Measurements from ENCODE around the gene AGBL4.

Gene AGBL4

DNA sequence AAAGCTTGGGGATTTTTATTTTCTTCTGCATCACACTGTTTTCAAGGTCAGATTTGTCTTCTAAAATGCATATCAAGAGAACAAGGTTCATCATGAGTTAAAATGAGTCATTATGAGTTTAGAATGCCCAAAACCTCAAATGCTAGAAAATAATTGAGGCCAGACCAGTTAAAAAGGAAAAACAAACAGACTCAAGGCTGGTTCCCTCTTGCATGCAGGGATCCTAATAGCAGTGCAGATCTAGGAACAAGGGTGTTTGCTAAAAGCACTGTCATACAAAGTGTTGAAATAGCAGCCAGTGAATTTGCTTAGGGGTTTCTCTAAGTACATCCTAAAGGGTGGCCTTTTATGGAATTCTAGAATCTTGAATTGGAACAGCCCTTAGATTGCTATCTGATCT, 1262.3 kb downstream of the AGBL4 start:
- no peaks in the 10 kb centered on the region; the same call in 1 of the 2 replicates for H3K9me3 ChIP-seq (ENCODE audit: control insufficient read depth, insufficient read depth, low read length)
- peaks cover 5% of the 10 kb centered on the region for H3K36me3 ChIP-seq (ENCODE audit: insufficient read depth, low read length)
- H3K9ac ChIP-seq (ENCODE audit: low read depth, low read length), result no peak overlapping the region
- peaks cover 5% of the 10 kb centered on the region; the same call in 1 of the 2 replicates for H3K4me1 ChIP-seq (ENCODE audit: insufficient read depth, low read length)

DNA sequence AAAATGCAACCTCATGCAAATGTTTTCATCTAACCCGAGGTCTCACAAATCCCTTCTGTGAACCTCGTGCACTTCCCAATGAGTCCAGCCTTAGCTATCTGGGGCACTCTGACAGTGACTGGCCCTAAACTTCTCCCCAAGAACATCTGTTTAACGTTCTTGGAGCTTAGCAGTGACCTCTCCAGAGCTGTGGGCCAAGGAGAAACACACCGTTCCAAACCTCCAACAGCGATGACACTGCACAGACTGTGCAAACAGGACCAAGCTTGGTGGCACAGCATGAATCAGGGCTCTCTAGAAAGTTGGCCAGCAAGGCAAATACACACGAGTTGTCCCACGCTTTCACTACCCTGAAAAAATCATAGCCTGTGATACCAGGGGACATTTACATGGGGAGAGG, 1262.9 kb downstream of the AGBL4 start:
- Histone ChIP-seq H3K4me1 (ENCODE audit: insufficient read depth, low read length) (peaks cover 5% of the 10 kb centered on the region; the same call in 1 of the 2 replicates), H3K9me3 (ENCODE audit: control insufficient read depth, insufficient read depth, low read length) (no peaks in the 10 kb centered on the region; the same call in 1 of the 2 replicates), H3K36me3 (ENCODE audit: insufficient read depth, low read length) (peaks cover 5% of the 10 kb centered on the region), H3K9ac (ENCODE audit: low read depth, low read length) (no peak overlapping the region)

DNA sequence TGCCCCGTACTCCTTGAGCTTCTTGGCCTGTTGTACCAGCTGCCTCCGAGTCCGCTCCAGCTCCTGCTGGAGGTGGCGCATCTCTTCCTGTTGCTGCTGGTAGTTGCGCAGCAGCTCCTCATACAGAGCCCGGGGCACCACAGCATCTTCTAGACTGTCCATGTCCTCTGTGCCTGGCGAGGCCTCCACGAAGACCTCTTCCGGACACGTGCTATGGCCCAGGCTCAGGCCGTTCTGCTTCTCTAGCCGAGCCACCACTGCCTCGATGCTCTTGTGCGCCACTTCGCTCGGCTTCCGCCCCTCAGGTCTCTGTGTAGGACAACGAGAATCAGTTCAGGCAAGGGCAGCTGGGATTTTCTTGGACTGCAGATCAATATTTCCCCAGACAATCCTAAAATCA, 1264.8 kb downstream of the AGBL4 start:
- H3K36me3 ChIP-seq (ENCODE audit: insufficient read depth, low read length), result peaks cover 5% of the 10 kb centered on the region
- peaks cover 5% of the 10 kb centered on the region; the same call in 1 of the 2 replicates for H3K4me1 ChIP-seq (ENCODE audit: insufficient read depth, low read length)
- no peak overlapping the region for H3K9ac ChIP-seq (ENCODE audit: low read depth, low read length)
- H3K9me3 ChIP-seq (ENCODE audit: control insufficient read depth, insufficient read depth, low read length), result no peaks in the 10 kb centered on the region

DNA sequence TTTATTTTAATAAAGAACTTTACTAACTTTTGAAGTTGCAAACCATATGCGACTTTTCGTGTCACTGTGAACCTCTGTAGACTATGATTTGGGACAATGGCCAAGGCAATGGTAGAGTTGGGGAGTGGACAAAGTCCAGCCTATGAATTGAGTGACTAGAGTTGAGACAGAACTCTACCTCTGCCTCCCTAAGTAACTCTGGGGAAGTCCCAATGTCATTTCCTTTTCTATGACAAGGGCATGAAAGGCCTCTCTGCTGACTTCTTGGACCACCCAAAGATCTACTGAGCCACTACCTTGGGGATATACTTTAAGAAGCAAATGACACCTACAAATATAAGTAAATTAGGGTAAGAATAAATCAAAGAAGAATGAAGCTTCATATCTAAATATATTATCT, 1266.4 kb downstream of the AGBL4 start:
- Histone ChIP-seq H3K9ac (ENCODE audit: low read depth, low read length) (no peak overlapping the region), H3K9me3 (ENCODE audit: control insufficient read depth, insufficient read depth, low read length) (no peaks in the 10 kb centered on the region), H3K36me3 (ENCODE audit: insufficient read depth, low read length) (peaks cover 5% of the 10 kb centered on the region), H3K4me1 (ENCODE audit: insufficient read depth, low read length) (peaks cover 5% of the 10 kb centered on the region; the same call in 1 of the 2 replicates)

DNA sequence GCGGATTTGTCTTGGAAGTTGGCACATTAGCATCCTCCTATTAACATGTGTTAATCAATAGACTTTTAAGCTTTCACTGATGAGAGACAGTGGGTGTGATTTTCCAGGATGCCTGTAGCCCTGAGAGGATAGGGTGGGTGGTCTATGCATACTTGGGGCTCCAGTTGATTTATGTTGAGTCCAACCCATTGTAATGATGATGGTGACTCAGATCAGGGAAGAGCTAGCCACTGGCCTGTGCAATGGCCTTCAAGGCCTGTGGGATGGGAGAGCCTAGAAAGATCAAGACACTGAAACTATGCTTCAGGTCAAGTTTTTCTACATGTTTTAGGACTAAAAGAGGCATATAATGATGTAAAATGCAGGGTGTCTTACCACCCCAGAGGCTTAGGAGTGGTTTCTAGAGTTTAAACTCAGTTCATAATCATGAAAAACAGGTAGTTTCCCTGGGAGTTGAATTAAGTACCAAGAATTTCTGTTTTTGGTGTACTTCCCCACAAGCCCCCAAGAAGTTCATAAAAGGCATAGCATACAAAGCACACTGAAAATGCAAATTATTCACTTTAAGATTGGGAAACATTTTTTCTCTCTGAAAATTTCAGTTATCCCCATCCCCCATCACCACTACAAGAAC, 1267.0 kb downstream of the AGBL4 start:
- peaks cover 5% of the 10 kb centered on the region; the same call in 1 of the 2 replicates for H3K4me1 ChIP-seq (ENCODE audit: insufficient read depth, low read length)
- H3K36me3 ChIP-seq (ENCODE audit: insufficient read depth, low read length), result peaks cover 5% of the 10 kb centered on the region

DNA sequence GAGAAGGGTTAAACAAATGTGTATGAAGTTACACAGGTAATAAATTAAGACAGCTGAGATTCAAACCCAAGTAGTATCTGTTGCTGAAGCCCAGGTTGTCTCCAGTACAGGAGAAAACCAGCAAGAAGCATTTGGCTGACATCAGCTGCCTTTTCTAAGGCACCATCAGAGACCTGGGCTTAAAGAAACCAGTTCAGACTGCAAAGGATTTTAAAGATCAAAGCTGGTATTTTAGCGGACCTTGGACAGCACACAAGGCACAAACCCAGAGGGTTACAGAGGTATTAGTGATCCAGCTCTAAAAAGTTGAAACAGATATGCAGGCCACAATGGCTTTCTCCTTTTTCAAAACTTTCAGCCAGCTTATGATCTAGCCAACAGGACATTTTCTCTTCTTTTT, 1270.5 kb downstream of the AGBL4 start:
- H3K9ac ChIP-seq (ENCODE audit: low read depth, low read length), result no peak overlapping the region
- H3K36me3 ChIP-seq (ENCODE audit: insufficient read depth, low read length), result no peaks in the 10 kb centered on the region; the same call in 1 of the 2 replicates
- H3K9me3 ChIP-seq (ENCODE audit: control insufficient read depth, insufficient read depth, low read length), result no peaks in the 10 kb centered on the region
- H3K4me1 ChIP-seq (ENCODE audit: insufficient read depth, low read length), result peaks cover 5% of the 10 kb centered on the region; the same call in 1 of the 2 replicates

More for the DNA sequence above, 1267.0 kb downstream of the AGBL4 start:
- Histone ChIP-seq H3K9ac (ENCODE audit: low read depth, low read length) (no peak overlapping the region), H3K9me3 (ENCODE audit: control insufficient read depth, insufficient read depth, low read length) (no peaks in the 10 kb centered on the region)

DNA sequence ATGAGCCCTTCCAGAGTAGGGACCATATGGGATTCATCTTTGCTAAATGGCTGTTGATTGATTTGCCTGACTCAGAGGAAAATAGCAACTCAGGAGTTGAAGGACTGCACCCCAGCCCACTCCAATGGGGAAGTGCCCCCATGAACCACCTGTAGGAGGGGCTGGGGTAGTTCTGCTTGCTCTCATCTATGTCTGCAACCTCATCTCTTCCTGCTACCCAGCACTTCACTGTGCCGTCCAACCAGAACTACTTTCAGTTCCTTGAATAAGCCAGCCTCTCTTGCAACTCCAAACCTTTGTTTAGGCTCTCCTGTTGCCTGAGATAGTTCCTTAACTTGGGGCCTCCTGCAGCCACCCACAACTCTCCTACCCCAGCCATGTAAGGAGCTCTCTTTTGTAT, 1273.6 kb downstream of the AGBL4 start:
- Histone ChIP-seq H3K9ac (ENCODE audit: low read depth, low read length) (no peak overlapping the region), H3K4me1 (ENCODE audit: insufficient read depth, low read length) (no peaks in the 10 kb centered on the region), H3K36me3 (ENCODE audit: insufficient read depth, low read length) (no peaks in the 10 kb centered on the region)

DNA sequence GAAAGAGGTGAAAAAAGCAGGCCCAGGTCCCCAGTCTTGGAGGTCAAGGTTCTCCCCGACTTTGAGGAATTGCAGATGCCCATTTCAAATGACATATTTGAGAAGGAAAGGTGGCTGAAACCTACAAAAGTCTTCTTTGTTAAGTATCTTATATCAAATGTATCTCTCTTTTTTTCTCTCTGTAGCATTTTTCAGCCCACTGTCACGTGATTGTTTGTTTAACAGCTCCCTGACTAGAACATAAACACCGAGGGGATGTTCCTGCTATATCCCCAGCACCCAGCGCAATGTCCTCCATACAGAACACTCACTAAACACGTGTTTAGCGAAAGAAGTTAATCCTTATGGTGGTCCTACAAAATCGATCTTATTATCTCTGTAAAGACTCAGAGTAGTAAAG, 1274.7 kb downstream of the AGBL4 start:
- no peaks in the 10 kb centered on the region for H3K4me1 ChIP-seq (ENCODE audit: insufficient read depth, low read length)
- H3K9ac ChIP-seq (ENCODE audit: low read depth, low read length), result no peak overlapping the region
- no peaks in the 10 kb centered on the region for H3K9me3 ChIP-seq (ENCODE audit: control insufficient read depth, insufficient read depth, low read length)
- H3K36me3 ChIP-seq (ENCODE audit: insufficient read depth, low read length), result no peaks in the 10 kb centered on the region

More for the DNA sequence above, 1273.6 kb downstream of the AGBL4 start:
- no peaks in the 10 kb centered on the region for H3K9me3 ChIP-seq (ENCODE audit: control insufficient read depth, insufficient read depth, low read length)

DNA sequence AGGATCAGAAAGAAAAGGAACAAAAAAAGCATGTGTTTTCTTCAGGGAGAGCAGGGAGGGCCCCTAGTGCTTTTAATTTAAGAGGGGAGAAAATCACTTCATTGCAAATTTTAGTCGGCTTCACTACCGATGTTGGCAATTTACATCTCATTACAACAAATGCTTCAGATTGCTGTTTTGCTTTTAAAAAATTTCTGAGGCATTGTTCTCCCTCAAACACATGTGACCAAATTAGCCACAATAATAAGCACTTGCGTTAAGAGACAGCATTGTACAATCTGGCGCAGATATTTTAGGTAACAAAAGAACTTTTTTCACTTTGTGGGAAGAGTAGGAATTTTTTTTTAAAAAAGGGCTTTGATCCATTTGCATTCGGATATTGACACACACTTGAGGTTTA, 1276.8 kb downstream of the AGBL4 start:
- Histone ChIP-seq H3K9ac (ENCODE audit: low read depth, low read length) (no peak overlapping the region), H3K9me3 (ENCODE audit: control insufficient read depth, insufficient read depth, low read length) (no peaks in the 10 kb centered on the region), H3K36me3 (ENCODE audit: insufficient read depth, low read length) (no peaks in the 10 kb centered on the region), H3K4me1 (ENCODE audit: insufficient read depth, low read length) (no peaks in the 10 kb centered on the region)

DNA sequence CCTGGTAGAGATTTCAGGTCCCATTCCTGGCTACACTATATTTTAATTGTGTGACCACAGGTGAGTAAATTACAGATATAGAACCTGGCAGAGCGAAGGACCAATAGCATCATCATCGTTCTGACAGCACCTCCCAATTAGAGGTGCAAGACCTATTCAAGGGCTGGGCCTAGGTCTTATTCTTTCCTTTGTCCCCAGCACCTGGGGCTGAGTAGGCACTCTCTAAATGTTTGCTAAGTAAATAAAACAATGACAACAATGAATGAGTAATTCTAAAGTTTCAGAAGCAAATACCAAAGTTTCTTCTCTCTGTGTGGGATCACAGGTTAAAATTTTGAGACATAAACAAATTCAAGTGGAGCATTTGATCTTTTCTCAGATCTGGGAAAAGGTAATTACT, 1279.7 kb downstream of the AGBL4 start:
- Histone ChIP-seq H3K4me1 (ENCODE audit: insufficient read depth, low read length) (no peaks in the 10 kb centered on the region), H3K9me3 (ENCODE audit: control insufficient read depth, insufficient read depth, low read length) (no peaks in the 10 kb centered on the region), H3K36me3 (ENCODE audit: insufficient read depth, low read length) (no peaks in the 10 kb centered on the region), H3K9ac (ENCODE audit: low read depth, low read length) (no peak overlapping the region)

DNA sequence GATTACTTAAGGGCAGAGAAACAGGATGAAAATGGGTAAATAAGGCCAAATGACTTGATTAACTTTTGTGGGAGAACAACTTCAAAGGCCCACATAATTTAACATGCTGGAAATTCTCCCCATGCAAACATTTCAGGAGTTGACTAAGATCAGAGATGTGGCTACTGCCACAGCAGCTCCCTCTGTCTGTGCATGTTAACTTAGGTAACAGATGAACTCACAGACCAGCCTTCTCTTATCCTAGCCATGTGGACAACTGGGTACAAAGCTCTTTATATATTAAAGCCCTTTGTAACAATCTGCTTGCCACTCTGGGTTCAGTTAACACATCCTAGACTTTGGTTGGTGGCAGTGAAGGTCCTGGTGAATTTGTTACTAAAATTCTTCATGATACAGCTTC, 1280.3 kb downstream of the AGBL4 start:
- Histone ChIP-seq H3K9me3 (ENCODE audit: control insufficient read depth, insufficient read depth, low read length) (no peaks in the 10 kb centered on the region), H3K36me3 (ENCODE audit: insufficient read depth, low read length) (no peaks in the 10 kb centered on the region), H3K9ac (ENCODE audit: low read depth, low read length) (no peak overlapping the region), H3K4me1 (ENCODE audit: insufficient read depth, low read length) (no peaks in the 10 kb centered on the region)

DNA sequence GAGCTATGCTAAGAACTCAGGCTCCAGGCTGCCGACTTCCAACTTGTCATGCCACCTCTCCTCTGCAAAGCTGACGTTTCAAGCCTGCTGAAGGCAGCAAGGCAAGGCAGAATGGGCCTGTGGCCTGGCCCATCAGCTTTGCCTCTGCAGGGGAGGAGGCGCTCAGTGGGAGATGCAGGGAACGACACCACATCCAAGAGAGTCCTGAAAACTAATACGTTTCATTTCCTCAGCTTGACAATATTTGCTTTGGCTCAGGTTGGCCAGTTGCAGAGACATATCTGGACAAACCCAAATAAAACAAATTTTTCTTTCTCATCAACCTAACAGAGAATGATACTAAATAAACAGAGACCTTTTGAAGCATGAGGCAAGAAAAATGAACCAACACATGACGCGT, 1282.4 kb downstream of the AGBL4 start:
- Histone ChIP-seq H3K36me3 (ENCODE audit: insufficient read depth, low read length) (no peaks in the 10 kb centered on the region), H3K4me1 (ENCODE audit: insufficient read depth, low read length) (no peaks in the 10 kb centered on the region), H3K9ac (ENCODE audit: low read depth, low read length) (no peak overlapping the region), H3K9me3 (ENCODE audit: control insufficient read depth, insufficient read depth, low read length) (no peaks in the 10 kb centered on the region)

DNA sequence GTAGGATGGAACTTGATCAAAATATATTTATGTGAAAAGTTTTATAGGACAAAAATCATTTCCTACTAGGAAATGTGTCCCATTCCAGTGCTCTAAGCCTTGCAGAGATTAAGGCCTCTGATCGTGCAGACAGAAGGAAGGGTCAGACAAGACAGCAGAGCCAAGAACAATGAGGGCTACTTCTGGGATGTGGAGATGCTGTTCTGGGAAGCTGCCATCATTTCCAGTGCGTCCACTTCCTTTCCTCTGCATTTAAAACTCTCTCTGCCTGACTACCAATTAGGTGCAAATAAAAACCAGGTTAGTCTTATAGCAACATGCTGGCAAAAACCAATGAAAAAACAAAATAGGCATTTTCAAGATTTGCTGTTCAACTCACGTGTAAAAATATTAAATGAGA, 1283.1 kb downstream of the AGBL4 start:
- Histone ChIP-seq H3K9me3 (ENCODE audit: control insufficient read depth, insufficient read depth, low read length) (no peaks in the 10 kb centered on the region), H3K9ac (ENCODE audit: low read depth, low read length) (no peak overlapping the region), H3K4me1 (ENCODE audit: insufficient read depth, low read length) (no peaks in the 10 kb centered on the region), H3K36me3 (ENCODE audit: insufficient read depth, low read length) (no peaks in the 10 kb centered on the region)

DNA sequence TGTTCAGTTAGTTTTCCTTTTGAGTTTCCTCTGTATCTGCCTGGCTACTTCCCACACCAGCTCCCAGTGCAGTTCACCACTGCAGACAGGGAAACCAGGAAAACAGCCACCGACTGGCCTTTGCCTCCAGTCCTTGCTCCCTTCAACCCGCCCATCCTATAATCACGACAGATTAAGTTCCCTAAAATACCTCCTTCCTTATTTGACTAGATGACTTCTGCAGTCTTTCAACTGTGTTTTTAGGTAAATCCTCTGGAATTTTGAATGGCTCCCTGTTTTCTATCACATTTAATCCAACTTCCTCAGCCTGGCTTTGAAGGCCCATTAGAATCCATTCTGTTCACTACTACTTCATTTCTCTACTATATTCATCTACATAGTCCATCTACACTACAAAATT, 1284.7 kb downstream of the AGBL4 start:
- no peaks in the 10 kb centered on the region for H3K4me1 ChIP-seq (ENCODE audit: insufficient read depth, low read length)
- H3K36me3 ChIP-seq (ENCODE audit: insufficient read depth, low read length), result no peaks in the 10 kb centered on the region
- H3K9ac ChIP-seq (ENCODE audit: low read depth, low read length), result no peak overlapping the region

DNA sequence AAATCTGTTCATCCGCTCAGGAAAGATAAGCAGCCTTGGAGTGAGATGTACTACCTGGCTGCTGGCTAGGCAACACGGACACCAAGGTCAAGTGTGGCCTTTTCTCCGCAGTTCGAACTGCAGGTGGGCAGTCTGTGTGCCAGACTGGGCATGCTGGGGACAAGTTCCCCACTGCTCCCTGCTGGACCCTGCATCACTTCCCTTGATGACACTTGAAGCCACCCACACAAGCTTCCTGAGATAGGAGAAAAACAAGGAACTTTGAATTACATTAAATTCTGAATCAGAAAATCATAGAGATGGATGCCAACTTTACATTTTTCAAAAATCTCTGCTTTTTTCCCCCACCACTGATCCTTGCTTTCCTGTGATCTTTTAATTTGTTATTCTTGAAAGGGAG, 1285.4 kb downstream of the AGBL4 start:
- Histone ChIP-seq H3K9ac (ENCODE audit: low read depth, low read length) (no peak overlapping the region), H3K4me1 (ENCODE audit: insufficient read depth, low read length) (no peaks in the 10 kb centered on the region), H3K36me3 (ENCODE audit: insufficient read depth, low read length) (no peaks in the 10 kb centered on the region), H3K9me3 (ENCODE audit: control insufficient read depth, insufficient read depth, low read length) (no peaks in the 10 kb centered on the region)

More for the DNA sequence above, 1284.7 kb downstream of the AGBL4 start:
- H3K9me3 ChIP-seq (ENCODE audit: control insufficient read depth, insufficient read depth, low read length), result no peaks in the 10 kb centered on the region

All from ES-I3 (cell line).